ENCODE measurements around the gene TMC6. TPM values are rescaled to one million over a fixed set of nuclear protein-coding genes. Genes with fewer than 3 reads are reported as not detected.

Gene TMC6
- total and polyA plus RNA-seq, 2 of the 13 experiments (the other 11 are each of a cell fraction or from before 2014, with no cell fraction given) = 48.4 to 99.1 TPM

GRCh38 chr17:78132084-78132676 lies 3.6 kb upstream of the TMC6 start (continued):
- TF ChIP-seq RCOR2 (CRISPR knock-in tag; IDR thresholded peaks at IDR 0.05) (no peak), FOXO1 (CRISPR knock-in tag; IDR thresholded peaks at IDR 0.05) (0 out of 2 replicates have a peak, but pooled peaks have one; percentile 28), ZNF3 (CRISPR knock-in tag; IDR thresholded peaks at IDR 0.05) (no peak), TAF1 (CRISPR knock-in tag; IDR thresholded peaks at IDR 0.05) (0 out of 2 replicates have a peak, but pooled peaks have one; percentile 26), SRSF4 (IDR thresholded peaks at IDR 0.05; ENCODE audit: low read depth, low read length, poor library complexity, severe bottlenecking) (no peak), ZNF33A (CRISPR knock-in tag; IDR thresholded peaks at IDR 0.05; ENCODE audit: borderline replicate concordance) (no peak), TBX2 (CRISPR knock-in tag; IDR thresholded peaks at IDR 0.05; ENCODE audit: borderline replicate concordance) (peak; percentile 10; the same call in 1 of the 2 replicates), ZBTB38 (CRISPR knock-in tag; IDR thresholded peaks at IDR 0.05) (peak; percentile 55; the same call in 1 of the 2 replicates), ZNF253 (CRISPR knock-in tag; IDR thresholded peaks at IDR 0.05; ENCODE audit: borderline replicate concordance) (no peak), POLR2AphosphoS5 (IDR thresholded peaks at IDR 0.05; ENCODE audit: low read depth, low read length) (peak; percentile 42; the same call in 1 of the 2 replicates), NONO (IDR thresholded peaks at IDR 0.05) (no peak), NONO (CRISPR knock-in tag; conservative IDR thresholded peaks at IDR 0.05) (no peak), BCL3 (CRISPR knock-in tag; IDR thresholded peaks at IDR 0.05) (no peak), IRF1 (CRISPR knock-in tag; IDR thresholded peaks at IDR 0.05; ENCODE audit: low read depth) (no peak), ZGPAT (CRISPR knock-in tag; IDR thresholded peaks at IDR 0.05) (peak; percentile 21; the same call in 1 of the 2 replicates), ZNF317 (CRISPR knock-in tag; IDR thresholded peaks at IDR 0.05) (no peak), XBP1 (CRISPR knock-in tag; IDR thresholded peaks at IDR 0.05) (no peak), SP140L (CRISPR knock-in tag; IDR thresholded peaks at IDR 0.05; ENCODE audit: borderline replicate concordance) (no peak), ZNF639 (CRISPR knock-in tag; conservative IDR thresholded peaks at IDR 0.05) (no peak), ZNF124 (CRISPR knock-in tag; IDR thresholded peaks at IDR 0.05) (no peak), ZNF362 (CRISPR knock-in tag; IDR thresholded peaks at IDR 0.05; ENCODE audit: borderline replicate concordance) (no peak)

Data from HepG2 (cell line).